IMR-90 (cell line): ENCODE measurements around the gene STIM1.

Experiments used
- BHLHE40 ChIP-seq: fragments of 150-350 bp; IDR thresholded peaks from 2 replicates; pipeline ENCODE4 v1.6.1; 2016; ENCODE audit warnings: mild to moderate bottlenecking, low read depth, low read length
- CHD1 ChIP-seq: IDR thresholded peaks from 2 replicates; pipeline ENCODE4 v1.6.1; 2012; ENCODE audit warnings: low read depth, low read length, improper control_type of control experiment
- CTCF ChIP-seq: conservative IDR thresholded peaks from 2 replicates; pipeline ENCODE4 v1.5.1; 2012; ENCODE audit warnings: mild to moderate bottlenecking, low read depth, low read length, improper control_type of control experiment
- FOS ChIP-seq: fragments of 150-350 bp; IDR thresholded peaks from 2 replicates; pipeline ENCODE4 v1.6.1; 2016; ENCODE audit warnings: low read depth, low read length
- MAFK ChIP-seq: IDR thresholded peaks from 2 replicates; pipeline ENCODE4 v1.6.1; 2012; ENCODE audit warnings: low read depth, low read length, improper control_type of control experiment
- MAZ ChIP-seq: IDR thresholded peaks from 2 replicates; pipeline ENCODE4 v1.6.1; 2012; ENCODE audit warnings: low read depth, mild to moderate bottlenecking, low read length, improper control_type of control experiment, moderate library complexity, borderline replicate concordance
- MXI1 ChIP-seq: IDR thresholded peaks from 2 replicates; pipeline ENCODE4 v1.6.1; 2012; ENCODE audit warnings: low read depth, mild to moderate bottlenecking, low read length, moderate library complexity, borderline replicate concordance
- NFE2L2 ChIP-seq: fragments of 150-350 bp; IDR thresholded peaks from 2 replicates; pipeline ENCODE4 v1.6.1; 2016; ENCODE audit warnings: low read depth, mild to moderate bottlenecking, low read length
- POLR2A ChIP-seq: IDR thresholded peaks from 2 replicates; pipeline ENCODE4 v1.6.1; 2012; ENCODE audit warnings: mild to moderate bottlenecking, low read depth, low read length
- RAD21 ChIP-seq: IDR thresholded peaks from 2 replicates; pipeline ENCODE4 v1.6.1; 2012; ENCODE audit warnings: low read length, improper control_type of control experiment
- RCOR1 ChIP-seq: IDR thresholded peaks from 2 replicates; pipeline ENCODE4 v1.6.1; 2012; ENCODE audit warnings: mild to moderate bottlenecking, low read length, improper control_type of control experiment; ENCODE audit not compliant: insufficient replicate concordance
- RFX5 ChIP-seq: IDR thresholded peaks from 2 replicates; pipeline ENCODE4 v1.8.0; 2012; ENCODE audit warnings: low read depth, mild to moderate bottlenecking, low read length, moderate library complexity
- SMC3 ChIP-seq: fragments of 150-350 bp; IDR thresholded peaks from 2 replicates; pipeline ENCODE4 v1.6.1; 2016; ENCODE audit warnings: low read depth, mild to moderate bottlenecking, antibody characterized with exemption, low read length, moderate library complexity
- USF2 ChIP-seq: fragments of 150-350 bp; IDR thresholded peaks from 2 replicates; pipeline ENCODE4 v1.6.1; 2017; ENCODE audit warnings: mild to moderate bottlenecking, antibody characterized with exemption, low read length, low read depth

- TF ChIP-seq POLR2A (no peak), CTCF (no peak), BHLHE40 (no peak), USF2 (no peak), MAFK (no peak), MXI1 (no peak), RAD21 (no peak), NFE2L2 (no peak), RFX5 (no peak), FOS (no peak), SMC3 (no peak), MAZ (no peak), CHD1 (no peak), RCOR1 (no peak)
Measured at GRCh38 chr11:3967695-3968094, 112.2 kb downstream of the STIM1 start.
